Gastrocnemius medialis (tissue), 4 donors: ENCODE results near the gene ANTXR2.

ENCODE experiments used
- CTCF ChIP-seq, 5 experiments: fragments of 450-650 bp in 3 of 5; fragments of 200-600 bp in 2 of 5; sonication (generic) in 2 of 5; IDR thresholded peaks in 4 of 5; conservative IDR thresholded peaks in 1 of 5; 1 replicate in 4 of 5; 2 replicates in 1 of 5; pipeline ENCODE4 v1.5.1; 2016 to 2019; ENCODE audit warnings: antibody characterized with exemption in 5 of 5, mild to moderate bottlenecking in 3 of 5, moderate library complexity in 3 of 5
- POLR2A ChIP-seq, 2 donors: fragments of 450-650 bp; IDR thresholded peaks; one replicate each; pipeline ENCODE4 v1.6.1; 2017; ENCODE audit warnings: antibody characterized with exemption in 2 of 2, mild to moderate bottlenecking in 2 of 2, moderate library complexity in 2 of 2

GRCh38 chr4:79869597-79870237 lies 203.3 kb downstream of the ANTXR2 start:
- TF ChIP-seq CTCF (IDR thresholded peaks at IDR 0.05 in 4 of 5, conservative IDR thresholded peaks at IDR 0.05 in 1 of 5) (no peak), POLR2A (IDR thresholded peaks at IDR 0.05) (no peak)
